ENCODE results near the gene VPS54. TPM values are rescaled to one million over a fixed set of nuclear protein-coding genes. Genes with fewer than 3 reads are reported as not detected.

The VPS54 gene, protein sequence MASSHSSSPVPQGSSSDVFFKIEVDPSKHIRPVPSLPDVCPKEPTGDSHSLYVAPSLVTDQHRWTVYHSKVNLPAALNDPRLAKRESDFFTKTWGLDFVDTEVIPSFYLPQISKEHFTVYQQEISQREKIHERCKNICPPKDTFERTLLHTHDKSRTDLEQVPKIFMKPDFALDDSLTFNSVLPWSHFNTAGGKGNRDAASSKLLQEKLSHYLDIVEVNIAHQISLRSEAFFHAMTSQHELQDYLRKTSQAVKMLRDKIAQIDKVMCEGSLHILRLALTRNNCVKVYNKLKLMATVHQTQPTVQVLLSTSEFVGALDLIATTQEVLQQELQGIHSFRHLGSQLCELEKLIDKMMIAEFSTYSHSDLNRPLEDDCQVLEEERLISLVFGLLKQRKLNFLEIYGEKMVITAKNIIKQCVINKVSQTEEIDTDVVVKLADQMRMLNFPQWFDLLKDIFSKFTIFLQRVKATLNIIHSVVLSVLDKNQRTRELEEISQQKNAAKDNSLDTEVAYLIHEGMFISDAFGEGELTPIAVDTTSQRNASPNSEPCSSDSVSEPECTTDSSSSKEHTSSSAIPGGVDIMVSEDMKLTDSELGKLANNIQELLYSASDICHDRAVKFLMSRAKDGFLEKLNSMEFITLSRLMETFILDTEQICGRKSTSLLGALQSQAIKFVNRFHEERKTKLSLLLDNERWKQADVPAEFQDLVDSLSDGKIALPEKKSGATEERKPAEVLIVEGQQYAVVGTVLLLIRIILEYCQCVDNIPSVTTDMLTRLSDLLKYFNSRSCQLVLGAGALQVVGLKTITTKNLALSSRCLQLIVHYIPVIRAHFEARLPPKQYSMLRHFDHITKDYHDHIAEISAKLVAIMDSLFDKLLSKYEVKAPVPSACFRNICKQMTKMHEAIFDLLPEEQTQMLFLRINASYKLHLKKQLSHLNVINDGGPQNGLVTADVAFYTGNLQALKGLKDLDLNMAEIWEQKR
- 4.6 TPM for total RNA-seq

DNA sequence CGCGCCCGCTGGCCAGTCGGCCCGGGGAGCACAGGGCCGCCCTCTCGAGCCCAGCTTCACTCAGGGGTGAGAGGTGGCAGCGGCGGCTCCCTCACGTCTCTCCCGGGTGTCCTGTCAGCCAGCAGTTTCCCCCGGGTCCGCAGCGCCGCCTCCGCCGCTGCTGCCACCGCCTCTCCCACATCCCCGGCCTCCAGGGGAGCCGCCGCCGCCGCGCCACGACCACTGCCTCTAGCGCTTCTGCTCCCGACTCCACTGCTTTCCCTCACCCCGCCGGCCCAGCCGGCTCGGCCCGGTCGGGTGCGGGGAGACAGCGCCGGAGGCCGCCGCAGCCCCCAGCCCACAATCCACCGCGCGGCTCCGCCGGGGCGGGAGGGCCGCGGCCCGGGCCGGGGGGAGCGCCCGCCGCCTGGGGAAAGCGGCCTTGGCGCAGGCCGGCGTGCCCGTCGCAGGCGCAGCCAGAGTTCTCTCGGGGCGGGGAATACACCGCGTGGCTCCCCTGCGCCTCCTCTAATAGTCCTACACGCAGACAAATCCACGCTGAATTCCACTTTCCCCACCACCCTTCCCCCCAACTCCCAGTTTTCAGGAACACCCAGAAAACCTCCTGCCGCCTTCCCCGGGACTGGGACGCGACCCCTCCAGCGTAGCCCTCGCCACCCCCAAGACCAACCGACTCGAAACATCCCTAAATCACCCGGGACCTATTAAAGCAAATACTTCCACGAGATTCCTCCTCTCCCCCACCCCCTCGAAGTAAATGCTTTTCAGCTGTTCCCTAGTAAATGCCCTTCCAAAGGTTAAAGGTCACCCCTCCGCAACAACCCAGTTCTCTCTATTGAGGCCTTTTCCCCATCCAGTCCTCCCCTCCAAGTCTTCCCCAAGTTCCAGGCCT is at the start of gene VPS54:
VPS54 (minus strand) TSS at position 346 of the 892 bp plus-strand sequence. CDS start 35,429 bp downstream, outside the sequence.
- Histone ChIP-seq H3K27ac (peak within 1 kb of the TSS; percentile 95 to 100), H3K4me1 (peaks cover 5 to 19% of the 10 kb centered on the region in 2 donors)
- TF ChIP-seq, protein P1, sequence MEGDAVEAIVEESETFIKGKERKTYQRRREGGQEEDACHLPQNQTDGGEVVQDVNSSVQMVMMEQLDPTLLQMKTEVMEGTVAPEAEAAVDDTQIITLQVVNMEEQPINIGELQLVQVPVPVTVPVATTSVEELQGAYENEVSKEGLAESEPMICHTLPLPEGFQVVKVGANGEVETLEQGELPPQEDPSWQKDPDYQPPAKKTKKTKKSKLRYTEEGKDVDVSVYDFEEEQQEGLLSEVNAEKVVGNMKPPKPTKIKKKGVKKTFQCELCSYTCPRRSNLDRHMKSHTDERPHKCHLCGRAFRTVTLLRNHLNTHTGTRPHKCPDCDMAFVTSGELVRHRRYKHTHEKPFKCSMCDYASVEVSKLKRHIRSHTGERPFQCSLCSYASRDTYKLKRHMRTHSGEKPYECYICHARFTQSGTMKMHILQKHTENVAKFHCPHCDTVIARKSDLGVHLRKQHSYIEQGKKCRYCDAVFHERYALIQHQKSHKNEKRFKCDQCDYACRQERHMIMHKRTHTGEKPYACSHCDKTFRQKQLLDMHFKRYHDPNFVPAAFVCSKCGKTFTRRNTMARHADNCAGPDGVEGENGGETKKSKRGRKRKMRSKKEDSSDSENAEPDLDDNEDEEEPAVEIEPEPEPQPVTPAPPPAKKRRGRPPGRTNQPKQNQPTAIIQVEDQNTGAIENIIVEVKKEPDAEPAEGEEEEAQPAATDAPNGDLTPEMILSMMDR (IDR thresholded peaks at IDR 0.05) = peak in 2 of 3 experiments; percentile 15 to 32

DNA sequence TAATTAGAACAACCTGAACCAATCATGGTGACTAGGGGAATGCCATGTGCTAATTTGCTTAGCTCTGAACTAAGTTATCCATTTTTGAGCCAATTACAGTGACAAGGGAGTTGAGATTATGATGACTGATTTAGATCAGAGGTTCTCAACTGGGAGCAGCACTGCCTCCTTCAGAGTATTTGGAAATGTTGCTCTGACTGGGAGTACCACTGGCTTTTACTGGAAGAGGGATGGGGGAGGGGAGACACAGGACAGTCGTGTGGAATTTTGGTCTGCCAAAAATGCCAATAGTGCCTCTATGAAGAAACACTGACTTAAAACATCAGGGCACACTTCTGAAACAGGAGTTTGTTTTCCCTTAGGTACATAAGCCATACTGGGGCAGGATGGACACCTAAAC is 48.1 kb upstream of the VPS54 start:
- Histone ChIP-seq H3K4me1 (peaks cover 0 to 8% of the 10 kb centered on the region in 2 donors), H3K27ac (no peak overlapping the region), H3K4me3 (no peak overlapping the region), H3K36me3 (no peaks in the 10 kb centered on the region), H3K27me3 (no peaks in the 10 kb centered on the region), H3K9me3 (no peaks in the 10 kb centered on the region)
- intact Hi-C loops (cut with DNase I) = no loop called here
- TF ChIP-seq, protein P1 (IDR thresholded peaks at IDR 0.05) = no peak
- no peak for DNase-seq (ENCODE audit: low spot score in 2 of 2)

More for the DNA sequence above, at the start of gene VPS54:
- intact Hi-C loops (cut with DNase I) = loop anchor here (2.0 to 10.0 kb wide), 2 partner anchors 125 to 325 kb away; partner anchors contain the start of gene PELI1
- H3K4me3 ChIP-seq = peak within 1 kb of the TSS; percentile 83 to 97
- peak; percentile 16 to 80 for DNase-seq (ENCODE audit: low spot score in 2 of 2)
- H3K9me3 ChIP-seq = no peaks in the 10 kb centered on the region
- H3K36me3 ChIP-seq = no peaks in the 10 kb centered on the region
- H3K27me3 ChIP-seq = no peaks in the 10 kb centered on the region

DNA sequence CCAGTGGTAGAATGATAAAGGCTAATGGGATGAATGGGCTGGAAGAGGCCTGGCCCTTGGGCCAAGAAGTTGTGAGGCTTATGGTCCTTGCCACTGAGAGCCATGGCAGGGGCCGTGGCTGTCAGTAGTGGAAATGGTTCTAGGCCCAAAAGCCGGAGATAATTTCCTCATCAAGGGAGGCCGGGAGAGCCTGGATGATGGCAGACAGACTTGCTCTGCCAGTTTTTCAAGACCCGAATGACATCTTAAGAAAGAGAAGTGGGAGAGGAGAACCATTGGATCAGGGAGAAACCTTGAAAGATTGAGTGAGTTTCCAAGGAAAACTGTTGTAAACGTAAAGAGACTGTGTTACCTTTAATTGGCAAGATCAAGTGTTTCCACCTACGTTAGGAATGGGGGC is 46.3 kb upstream of the VPS54 start:
- TF ChIP-seq, protein P1 (IDR thresholded peaks at IDR 0.05) = no peak
- Histone ChIP-seq H3K4me3 (no peak overlapping the region), H3K36me3 (no peaks in the 10 kb centered on the region), H3K9me3 (no peaks in the 10 kb centered on the region), H3K4me1 (peaks cover 0 to 8% of the 10 kb centered on the region in 2 donors), H3K27me3 (no peaks in the 10 kb centered on the region), H3K27ac (no peak overlapping the region)
- intact Hi-C loops (cut with DNase I) = no loop called here
- no peak for DNase-seq (ENCODE audit: low spot score in 2 of 2)

DNA sequence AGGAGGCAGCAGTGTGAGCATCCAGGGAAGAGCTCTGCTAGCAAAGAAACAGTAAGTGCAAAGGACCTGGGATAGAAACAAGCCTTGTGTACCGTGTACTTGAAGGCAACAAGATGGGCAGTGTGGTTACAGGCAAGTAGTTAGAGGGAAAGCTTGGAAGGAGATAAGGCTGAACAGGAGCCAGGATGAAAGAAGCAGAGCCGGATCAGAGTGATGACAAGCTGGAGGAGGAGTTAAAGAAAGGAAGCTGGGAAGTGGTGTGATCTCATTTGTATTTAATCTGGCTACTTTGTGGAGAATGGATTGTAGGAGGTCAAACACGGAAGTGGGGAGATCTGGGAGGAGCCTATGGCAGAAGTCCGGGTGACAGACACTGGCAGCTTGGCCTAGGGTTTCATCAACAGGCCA is 44.7 kb upstream of the VPS54 start:
- H3K27me3 ChIP-seq = no peaks in the 10 kb centered on the region
- no peak overlapping the region for H3K4me3 ChIP-seq
- DNase-seq (ENCODE audit: low spot score in 2 of 2) = peak in 1 of 2 donors; percentile 65
- H3K36me3 ChIP-seq = no peaks in the 10 kb centered on the region
- H3K27ac ChIP-seq = peak overlapping the region; percentile 32 to 79
- peaks cover 0 to 8% of the 10 kb centered on the region in 2 donors for H3K4me1 ChIP-seq
- TF ChIP-seq, protein P1 (IDR thresholded peaks at IDR 0.05) = no peak
- H3K9me3 ChIP-seq = no peaks in the 10 kb centered on the region
- intact Hi-C loops (cut with DNase I) = loop anchor here (5.0 kb wide), 1 partner anchor 78 kb away; the partner anchor contains the start of gene PELI1
